Loucy (cell line): ENCODE data around the gene SYNGAP1.

ENCODE experiments used
- H2AFZ ChIP-seq: fragments of 200-600 bp; sonication (generic); 2 replicates; pipeline ENCODE4 v1.6.0; 2016; ENCODE audit warnings: antibody characterized with exemption, mild to moderate bottlenecking, low read length, moderate library complexity
- H3F3A ChIP-seq: fragments of 200-600 bp; 2 replicates; pipeline ENCODE4 v1.6.0; 2016; ENCODE audit warnings: antibody characterized with exemption, low read depth, mild to moderate bottlenecking
- H3K27me3 ChIP-seq: fragments of 200-600 bp; sonication (generic); 2 replicates; pipeline ENCODE4 v1.6.1; 2014; ENCODE audit warnings: low read length, mild to moderate bottlenecking; ENCODE audit not compliant: insufficient read depth, poor library complexity, severe bottlenecking
- H3K36me3 ChIP-seq: fragments of 200-600 bp; sonication (generic); 2 replicates; pipeline ENCODE4 v1.6.1; 2016; ENCODE audit warnings: low read length; ENCODE audit not compliant: insufficient read depth
- H3K4me1 ChIP-seq: fragments of 200-600 bp; sonication (generic); 2 replicates; pipeline ENCODE4 v1.5.1; 2014; ENCODE audit warnings: low read length, mild to moderate bottlenecking; ENCODE audit not compliant: insufficient read depth, poor library complexity, severe bottlenecking
- H3K4me2 ChIP-seq: fragments of 200-600 bp; sonication (generic); 2 replicates; pipeline ENCODE4 v1.6.0; 2014; ENCODE audit warnings: antibody characterized with exemption, low read length, low read depth, mild to moderate bottlenecking; ENCODE audit not compliant: poor library complexity, severe bottlenecking
- H3K4me3 ChIP-seq: fragments of 200-600 bp; sonication (generic); 2 replicates; pipeline ENCODE4 v1.5.1; 2014; ENCODE audit warnings: low read length, mild to moderate bottlenecking, mixed read lengths; ENCODE audit not compliant: poor library complexity, severe bottlenecking
- H3K79me2 ChIP-seq: fragments of 200-600 bp; sonication (generic); 2 replicates; pipeline ENCODE4 v1.6.1; 2014; ENCODE audit warnings: low read length; ENCODE audit not compliant: insufficient read depth
- H3K9ac ChIP-seq: fragments of 200-600 bp; sonication (generic); 2 replicates; pipeline ENCODE4 v1.6.0; 2014; ENCODE audit warnings: mild to moderate bottlenecking, low read depth, low read length, moderate library complexity; ENCODE audit not compliant: poor library complexity, severe bottlenecking
- H3K9me2 ChIP-seq: fragments of 200-600 bp; sonication (generic); replicated peaks from 2 replicates; pipeline ENCODE4 v1.6.1; 2016; ENCODE audit warnings: low read depth, low read length, mixed read lengths
- H3K9me3 ChIP-seq: fragments of 200-600 bp; sonication (generic); 2 replicates; pipeline ENCODE4 v1.6.1; 2014; ENCODE audit warnings: mild to moderate bottlenecking, antibody characterized with exemption, low read length, low read depth; ENCODE audit not compliant: insufficient read depth
- H4K20me1 ChIP-seq: fragments of 200-600 bp; sonication (generic); 2 replicates; pipeline ENCODE4 v1.6.0; 2014; ENCODE audit warnings: antibody characterized with exemption, low read length, mild to moderate bottlenecking; ENCODE audit not compliant: insufficient read depth, poor library complexity, severe bottlenecking
- EZH2phosphoT487 ChIP-seq: fragments of 200-600 bp; IDR thresholded peaks from 2 replicates; pipeline ENCODE4 v1.6.1; 2018; ENCODE audit warnings: antibody characterized with exemption, mild to moderate bottlenecking, moderate library complexity, borderline replicate concordance
- TF ChIP-seq, protein P1 (sequence below): fragments of 200-600 bp; sonication (generic); conservative IDR thresholded peaks from 2 replicates; pipeline ENCODE4 v1.5.1; 2014; ENCODE audit warnings: mild to moderate bottlenecking, antibody characterized with exemption, low read length

SYNGAP1 gene

DNA sequence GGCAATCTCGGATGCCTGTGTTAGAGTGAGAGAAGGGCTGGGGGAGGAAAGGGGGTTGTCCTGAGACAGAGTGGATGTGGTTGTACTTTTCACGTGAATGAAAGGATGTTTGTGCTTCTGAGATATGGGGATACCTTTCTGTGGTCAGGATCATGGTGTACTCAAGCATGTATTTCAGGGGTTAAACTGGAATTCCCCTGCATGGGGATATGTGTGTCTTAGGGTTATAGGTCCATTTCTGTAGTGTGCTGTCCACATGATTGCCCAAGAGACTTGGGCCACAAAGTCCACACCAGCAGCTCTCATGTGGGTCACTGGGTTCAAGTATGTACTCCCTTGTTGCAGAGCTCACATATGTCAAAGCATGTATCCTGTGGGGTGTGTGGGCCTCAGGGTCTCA lies 10.5 kb downstream of the SYNGAP1 start:
- no peak for TF ChIP-seq EZH2phosphoT487
- TF ChIP-seq, protein P1, sequence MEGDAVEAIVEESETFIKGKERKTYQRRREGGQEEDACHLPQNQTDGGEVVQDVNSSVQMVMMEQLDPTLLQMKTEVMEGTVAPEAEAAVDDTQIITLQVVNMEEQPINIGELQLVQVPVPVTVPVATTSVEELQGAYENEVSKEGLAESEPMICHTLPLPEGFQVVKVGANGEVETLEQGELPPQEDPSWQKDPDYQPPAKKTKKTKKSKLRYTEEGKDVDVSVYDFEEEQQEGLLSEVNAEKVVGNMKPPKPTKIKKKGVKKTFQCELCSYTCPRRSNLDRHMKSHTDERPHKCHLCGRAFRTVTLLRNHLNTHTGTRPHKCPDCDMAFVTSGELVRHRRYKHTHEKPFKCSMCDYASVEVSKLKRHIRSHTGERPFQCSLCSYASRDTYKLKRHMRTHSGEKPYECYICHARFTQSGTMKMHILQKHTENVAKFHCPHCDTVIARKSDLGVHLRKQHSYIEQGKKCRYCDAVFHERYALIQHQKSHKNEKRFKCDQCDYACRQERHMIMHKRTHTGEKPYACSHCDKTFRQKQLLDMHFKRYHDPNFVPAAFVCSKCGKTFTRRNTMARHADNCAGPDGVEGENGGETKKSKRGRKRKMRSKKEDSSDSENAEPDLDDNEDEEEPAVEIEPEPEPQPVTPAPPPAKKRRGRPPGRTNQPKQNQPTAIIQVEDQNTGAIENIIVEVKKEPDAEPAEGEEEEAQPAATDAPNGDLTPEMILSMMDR = no peak
- no peak overlapping the region for H3K4me2 ChIP-seq
- H3K79me2 ChIP-seq = peaks cover 19% of the 10 kb centered on the region; the same call in 1 of the 2 replicates
- H3K9me3 ChIP-seq = no peaks in the 10 kb centered on the region
- 0 out of 2 replicates have a peak, but pooled peaks cover 4% of the 10 kb centered on the region for H3F3A ChIP-seq
- peaks cover 25% of the 10 kb centered on the region for H4K20me1 ChIP-seq
- no peak overlapping the region for H2AFZ ChIP-seq
- peaks cover 34% of the 10 kb centered on the region for H3K4me1 ChIP-seq
- H3K4me3 ChIP-seq = no peak overlapping the region
- H3K36me3 ChIP-seq = peaks cover 3% of the 10 kb centered on the region; the same call in 1 of the 2 replicates
- no peaks in the 10 kb centered on the region for H3K27me3 ChIP-seq
- H3K9me2 ChIP-seq = no peaks in the 10 kb centered on the region
- H3K9ac ChIP-seq = no peak overlapping the region

DNA sequence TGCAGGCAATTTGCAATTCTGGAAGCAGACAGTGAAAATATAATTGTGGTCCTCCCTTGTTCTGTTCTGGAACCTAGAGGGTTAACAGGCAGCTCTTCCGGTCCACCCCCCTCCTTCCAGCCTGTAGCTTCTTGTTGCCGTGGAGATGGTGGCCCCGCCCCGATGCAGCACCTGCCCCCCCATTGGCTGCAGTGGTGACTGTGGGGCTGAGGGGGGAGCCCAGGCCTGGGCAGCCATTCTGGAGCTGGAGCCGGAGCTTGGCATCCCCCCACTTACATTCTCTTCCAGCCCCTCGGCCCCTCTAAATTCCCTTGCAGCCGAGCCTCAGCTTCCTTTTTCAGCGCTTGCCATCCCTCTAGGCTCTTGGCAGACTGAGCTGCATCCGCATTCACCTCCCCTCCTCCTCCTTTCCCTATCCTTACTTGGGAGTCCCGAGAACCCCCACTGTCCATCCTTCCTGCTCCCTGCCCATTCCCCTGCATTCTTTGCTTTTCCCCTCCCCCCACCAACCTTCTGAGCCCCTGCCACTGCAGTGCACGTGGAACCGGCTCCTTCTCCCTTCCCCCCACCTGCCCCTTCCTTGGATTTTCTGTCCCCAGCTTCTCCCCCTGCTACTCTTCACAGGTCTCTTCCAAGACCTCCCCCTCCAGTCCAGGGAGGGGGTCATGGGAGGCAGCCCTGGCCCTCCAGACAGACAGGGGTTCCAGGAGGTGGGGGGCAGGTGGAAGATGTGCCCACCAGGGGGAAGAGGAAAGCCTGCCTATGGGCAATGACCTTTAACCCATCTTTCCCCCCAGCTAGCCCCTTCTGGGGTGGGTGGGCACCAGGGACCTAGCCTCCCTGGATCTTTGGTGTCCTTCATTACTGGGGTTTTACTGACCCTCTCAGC lies 11.4 kb downstream of the SYNGAP1 start:
- no peaks in the 10 kb centered on the region for H3K9me3 ChIP-seq
- no peak overlapping the region for H3K9ac ChIP-seq
- H3K9me2 ChIP-seq = no peaks in the 10 kb centered on the region
- H3K4me3 ChIP-seq = no peak overlapping the region
- no peaks in the 10 kb centered on the region for H3K27me3 ChIP-seq
- no peak overlapping the region for H3K4me2 ChIP-seq
- H4K20me1 ChIP-seq = peaks cover 22% of the 10 kb centered on the region
- H3K4me1 ChIP-seq = peaks cover 33% of the 10 kb centered on the region
- no peak for TF ChIP-seq EZH2phosphoT487
- TF ChIP-seq, protein P1 = no peak
- H2AFZ ChIP-seq = no peak overlapping the region
- peaks cover 19% of the 10 kb centered on the region; the same call in 1 of the 2 replicates for H3K79me2 ChIP-seq
- peaks cover 10% of the 10 kb centered on the region; the same call in 1 of the 2 replicates for H3K36me3 ChIP-seq
- H3F3A ChIP-seq = 0 out of 2 replicates have a peak, but pooled peaks cover 2% of the 10 kb centered on the region

DNA sequence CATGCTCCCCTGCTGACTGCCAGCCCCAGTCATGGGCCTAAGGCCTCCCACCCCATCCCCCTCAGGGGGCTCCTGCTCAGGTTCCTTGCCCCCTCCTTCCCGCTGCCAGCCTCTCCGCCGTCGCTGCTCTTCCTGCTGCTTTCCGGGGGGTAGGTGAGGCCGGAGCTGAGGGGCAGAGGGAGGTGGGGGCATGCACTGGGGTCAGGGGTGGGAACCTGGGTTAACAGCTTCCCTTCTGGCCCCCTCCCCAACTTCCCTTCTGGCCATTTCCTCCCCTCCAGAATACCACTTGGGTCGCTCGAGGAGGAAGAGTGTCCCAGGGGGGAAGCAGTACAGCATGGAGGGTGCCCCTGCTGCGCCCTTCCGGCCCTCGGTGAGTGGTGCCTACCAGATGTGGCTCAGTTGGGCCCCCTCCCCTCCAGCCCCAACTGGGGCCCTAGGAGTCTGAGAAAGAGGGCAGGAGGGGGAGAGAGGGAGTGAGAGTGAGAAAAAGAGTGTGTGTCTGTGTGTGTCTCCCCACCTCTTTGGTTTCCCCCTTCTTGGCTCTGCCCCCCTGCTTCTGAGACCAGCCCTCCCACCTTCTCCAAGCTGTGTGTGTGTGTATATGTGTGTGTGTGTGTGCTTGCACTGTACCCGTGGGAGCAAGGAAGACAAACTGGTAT lies 12.1 kb downstream of the SYNGAP1 start:
- no peak for TF ChIP-seq EZH2phosphoT487
- TF ChIP-seq, protein P1 = no peak
- Histone ChIP-seq H2AFZ (no peak overlapping the region), H3K9me3 (no peaks in the 10 kb centered on the region), H3K27me3 (no peaks in the 10 kb centered on the region), H3F3A (no peaks in the 10 kb centered on the region), H3K4me3 (no peak overlapping the region), H3K4me1 (peaks cover 32% of the 10 kb centered on the region), H4K20me1 (peaks cover 18% of the 10 kb centered on the region), H3K79me2 (peaks cover 18% of the 10 kb centered on the region; the same call in 1 of the 2 replicates), H3K36me3 (peaks cover 10% of the 10 kb centered on the region; the same call in 1 of the 2 replicates), H3K9me2 (no peaks in the 10 kb centered on the region), H3K4me2 (no peak overlapping the region), H3K9ac (no peak overlapping the region)
